Activated CD4-positive, alpha-beta T cell treated with anti-CD3 and anti-CD28 coated beads, Interleukin-10, Interleukin-2, amounts not matched to agents 100 ng/mL and 50 ng/mL, durations not matched to agents 16 hours and 8 hours (primary cell): ENCODE data around the gene TSSK6.
A peak's percentile ranks its signal among the peaks of the same experiment; 100 is the strongest.

ENCODE experiments used
- DNase-seq: peaks from one replicate; pipeline ENCODE4 v3.0.0-alpha.2; 2020

Gene TSSK6

GRCh38 chr19:19514881-19515641, at the start of gene TSSK6:
TSS of gene TSSK6 (minus strand) at chr19:19515548. CDS start at chr19:19515427, 121 bp downstream.
- no peak for DNase-seq

GRCh38 chr19:19563348-19563848, 48.0 kb upstream of the TSSK6 start:
- no peak for DNase-seq

GRCh38 chr19:19562665-19563347, 47.5 kb upstream of the TSSK6 start:
- DNase-seq: peak; percentile 23

- DNase-seq: no peak
Measured at GRCh38 chr19:19561946-19562664, 46.8 kb upstream of the TSSK6 start.

- no peak for DNase-seq
Measured at GRCh38 chr19:19559931-19560330, 44.6 kb upstream of the TSSK6 start.

- no peak for DNase-seq
Measured at GRCh38 chr19:19558636-19559035, 43.3 kb upstream of the TSSK6 start.

GRCh38 chr19:19558055-19558454, 42.7 kb upstream of the TSSK6 start:
- DNase-seq: no peak

- peak; percentile 67 for DNase-seq
Measured at GRCh38 chr19:19554074-19555023, 39.0 kb upstream of the TSSK6 start.

GRCh38 chr19:19553670-19554069, 38.3 kb upstream of the TSSK6 start:
- no peak for DNase-seq

- peak; percentile 24 for DNase-seq
Measured at GRCh38 chr19:19552798-19553197, 37.5 kb upstream of the TSSK6 start.

GRCh38 chr19:19551853-19552192, 36.5 kb upstream of the TSSK6 start:
- no peak for DNase-seq

- DNase-seq: no peak
Measured at GRCh38 chr19:19550972-19551852, 35.9 kb upstream of the TSSK6 start.

GRCh38 chr19:19550485-19550929, 35.2 kb upstream of the TSSK6 start:
- DNase-seq: no peak

- no peak for DNase-seq
Measured at GRCh38 chr19:19549804-19550464, 34.6 kb upstream of the TSSK6 start.

GRCh38 chr19:19548915-19549759, 33.8 kb upstream of the TSSK6 start:
- no peak for DNase-seq

- DNase-seq: no peak
Measured at GRCh38 chr19:19547674-19548336, 32.5 kb upstream of the TSSK6 start.

- no peak for DNase-seq
Measured at GRCh38 chr19:19546751-19547162, 31.4 kb upstream of the TSSK6 start.

GRCh38 chr19:19545707-19546106, 30.4 kb upstream of the TSSK6 start:
- DNase-seq: no peak

- no peak for DNase-seq
Measured at GRCh38 chr19:19544954-19545591, 29.7 kb upstream of the TSSK6 start.
